HG02973 (cell line): ENCODE measurements around the gene GPR62.

Experiments used
- ATAC-seq: cut with Tn5 transposase; IDR thresholded peaks from one replicate; pipeline ENCODE4 v1.9.1; 2021; ENCODE audit warnings: moderate library complexity; ENCODE audit not compliant: unreplicated experiment

GPR62 gene

DNA sequence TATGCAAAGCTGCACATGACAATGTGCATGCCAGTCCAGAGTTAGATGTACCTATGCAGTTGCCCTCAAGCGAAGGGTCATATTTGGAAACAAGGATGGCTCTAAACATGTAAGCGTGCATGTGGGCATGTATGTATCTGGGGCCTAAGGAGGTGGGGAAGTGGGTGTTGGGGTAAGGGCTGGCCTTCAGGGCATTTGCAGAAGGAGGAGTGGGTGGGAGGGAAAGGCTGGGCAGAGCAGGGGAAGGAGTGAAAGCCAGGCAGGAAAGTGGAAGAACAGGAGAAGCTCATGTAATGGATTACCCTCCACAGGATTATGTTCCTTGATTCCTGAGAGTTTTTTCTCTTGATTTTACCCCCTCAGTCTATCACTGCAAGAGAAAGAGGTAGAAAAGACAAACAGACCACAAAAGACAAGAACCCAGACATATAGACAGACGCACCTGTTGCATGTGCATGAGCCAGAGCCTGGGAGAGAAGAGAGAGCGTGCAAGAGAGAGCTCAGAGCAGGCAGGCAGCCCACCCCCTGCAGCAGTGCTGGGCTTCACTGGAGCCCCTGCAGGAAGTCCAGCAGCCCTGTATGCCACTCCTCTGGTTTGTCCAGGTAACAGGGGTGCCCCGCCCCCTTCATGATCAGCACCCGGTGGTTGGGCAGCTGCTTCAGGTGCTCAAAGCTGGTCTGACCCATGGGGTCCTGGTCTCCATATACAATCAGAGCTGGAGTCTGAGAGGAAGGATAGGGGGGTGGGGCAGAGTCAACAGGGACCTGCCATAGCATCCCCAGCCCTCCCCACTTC lies 13.9 kb downstream of the GPR62 start:
- ATAC-seq: no peak

DNA sequence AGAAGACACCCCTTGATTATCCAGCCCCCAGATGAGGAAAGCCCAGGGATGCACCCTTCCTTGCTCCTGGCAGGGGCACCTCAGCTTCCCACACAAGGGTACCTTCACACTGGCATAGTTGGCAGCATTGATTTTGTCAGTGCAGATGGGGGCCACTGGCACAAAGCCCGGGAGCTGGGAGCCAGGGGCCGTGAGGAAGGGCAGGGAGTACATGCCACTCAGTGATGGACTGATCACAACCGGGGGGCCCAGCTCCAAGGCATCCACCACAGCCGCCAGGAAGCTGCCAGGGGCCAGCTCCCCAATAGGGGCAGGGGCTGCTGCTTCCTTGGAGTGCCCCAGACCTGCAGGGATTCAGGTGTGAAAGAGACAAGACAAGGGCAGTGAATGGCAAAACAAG lies 14.7 kb downstream of the GPR62 start:
- ATAC-seq: no peak

DNA sequence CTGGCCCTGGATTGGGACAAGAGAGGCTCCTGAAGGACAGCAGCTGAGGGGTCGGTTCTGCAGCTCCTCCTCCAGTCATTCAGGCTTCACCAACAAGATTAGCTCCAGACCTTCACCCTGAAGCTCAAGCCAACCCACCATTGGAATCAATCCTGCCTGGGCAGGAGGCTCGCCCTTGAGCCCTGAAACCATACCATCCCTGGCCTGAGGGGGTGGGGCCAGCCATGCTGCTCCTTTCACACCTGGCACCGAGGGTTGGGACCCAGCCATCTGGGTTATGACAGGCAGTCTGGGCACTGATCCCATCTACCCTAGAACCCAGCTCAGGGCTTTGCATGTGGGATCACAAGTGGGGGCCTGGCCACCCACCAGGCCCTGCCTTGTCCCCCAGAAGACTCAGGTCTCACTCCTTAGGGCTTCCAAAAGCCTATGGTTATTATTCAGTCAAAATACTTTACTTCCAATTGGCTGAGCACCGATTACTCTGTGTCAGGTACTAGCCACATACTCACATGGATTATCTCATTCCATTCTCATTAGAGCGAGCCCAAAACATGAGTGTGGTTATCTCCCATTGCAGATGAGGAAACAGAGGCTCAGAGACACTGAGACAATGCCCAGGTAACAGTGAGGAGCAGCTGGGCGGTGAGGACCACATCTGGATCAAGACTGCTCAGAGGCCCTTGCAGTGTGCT lies 15.6 kb downstream of the GPR62 start:
- ATAC-seq: no peak

- ATAC-seq: no peak
Measured at GRCh38 chr3:51971350-51971749, 16.2 kb downstream of the GPR62 start.

- ATAC-seq: peak; percentile 1
Measured at GRCh38 chr3:51974277-51974962, 19.2 kb downstream of the GPR62 start.

GRCh38 chr3:51974963-51975851 lies 20.0 kb downstream of the GPR62 start, which contains the start of gene ABHD14A:
ABHD14A (plus strand) TSS chr3:51975064; CDS start chr3:51975136, 72 bp downstream.
- ATAC-seq: peak; percentile 54

DNA sequence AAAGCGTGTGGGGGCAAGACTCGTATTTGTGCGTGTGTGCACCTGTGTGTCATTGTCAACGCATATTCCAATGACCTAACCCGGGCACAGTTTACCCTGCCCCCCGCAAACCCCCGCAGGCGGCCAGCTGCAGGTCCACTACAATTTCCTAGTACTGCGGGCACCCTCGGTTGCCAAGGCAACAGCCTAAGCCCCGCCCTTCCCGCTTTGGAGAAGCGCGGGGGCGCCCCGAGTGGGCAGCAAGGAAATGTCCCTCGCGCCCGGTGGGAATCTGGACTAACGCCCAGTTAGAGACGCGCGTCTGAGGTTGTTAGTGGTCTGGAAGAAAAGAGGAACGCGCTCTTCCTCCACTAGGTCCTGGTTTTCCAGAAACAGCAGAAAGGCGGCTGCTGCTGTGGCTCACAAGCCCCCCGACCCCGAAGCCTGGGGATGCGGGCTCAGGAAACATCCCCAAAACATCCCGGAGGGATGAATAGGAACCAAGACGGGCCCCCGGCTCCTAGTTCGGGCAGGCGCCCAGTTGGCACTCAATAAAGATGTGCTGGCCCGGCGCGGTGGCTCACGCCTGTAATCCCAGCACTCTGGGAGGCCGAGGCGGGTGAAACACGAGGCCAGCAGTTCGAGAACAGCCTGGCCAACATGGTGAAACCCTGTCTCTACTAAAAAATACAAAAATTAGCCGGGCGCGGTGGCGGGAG lies 20.8 kb downstream of the GPR62 start:
- ATAC-seq: no peak

GRCh38 chr3:51977446-51978142 lies 22.4 kb downstream of the GPR62 start:
- ATAC-seq: no peak

GRCh38 chr3:51978143-51978502 lies 22.9 kb downstream of the GPR62 start:
- no peak for ATAC-seq

DNA sequence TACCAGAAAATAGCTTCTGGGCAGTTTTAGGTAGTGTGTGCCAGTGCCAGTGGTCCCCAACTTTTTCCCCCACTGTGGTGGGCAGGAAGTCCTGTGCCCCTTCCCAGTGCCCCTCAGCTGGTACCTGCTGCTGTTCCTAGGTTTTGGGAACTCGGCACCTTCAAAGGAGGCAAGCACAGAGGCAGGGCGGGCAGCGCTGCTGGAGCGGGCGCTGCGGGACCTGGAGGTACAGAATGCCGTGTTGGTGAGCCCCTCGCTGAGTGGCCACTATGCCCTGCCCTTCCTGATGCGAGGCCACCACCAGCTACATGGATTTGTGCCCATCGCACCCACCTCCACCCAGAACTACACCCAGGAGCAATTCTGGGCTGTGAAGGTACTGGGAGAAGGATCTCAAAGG lies 25.1 kb downstream of the GPR62 start:
- no peak for ATAC-seq

GRCh38 chr3:51982352-51982837 lies 27.2 kb downstream of the GPR62 start:
- ATAC-seq: peak; percentile 28

DNA sequence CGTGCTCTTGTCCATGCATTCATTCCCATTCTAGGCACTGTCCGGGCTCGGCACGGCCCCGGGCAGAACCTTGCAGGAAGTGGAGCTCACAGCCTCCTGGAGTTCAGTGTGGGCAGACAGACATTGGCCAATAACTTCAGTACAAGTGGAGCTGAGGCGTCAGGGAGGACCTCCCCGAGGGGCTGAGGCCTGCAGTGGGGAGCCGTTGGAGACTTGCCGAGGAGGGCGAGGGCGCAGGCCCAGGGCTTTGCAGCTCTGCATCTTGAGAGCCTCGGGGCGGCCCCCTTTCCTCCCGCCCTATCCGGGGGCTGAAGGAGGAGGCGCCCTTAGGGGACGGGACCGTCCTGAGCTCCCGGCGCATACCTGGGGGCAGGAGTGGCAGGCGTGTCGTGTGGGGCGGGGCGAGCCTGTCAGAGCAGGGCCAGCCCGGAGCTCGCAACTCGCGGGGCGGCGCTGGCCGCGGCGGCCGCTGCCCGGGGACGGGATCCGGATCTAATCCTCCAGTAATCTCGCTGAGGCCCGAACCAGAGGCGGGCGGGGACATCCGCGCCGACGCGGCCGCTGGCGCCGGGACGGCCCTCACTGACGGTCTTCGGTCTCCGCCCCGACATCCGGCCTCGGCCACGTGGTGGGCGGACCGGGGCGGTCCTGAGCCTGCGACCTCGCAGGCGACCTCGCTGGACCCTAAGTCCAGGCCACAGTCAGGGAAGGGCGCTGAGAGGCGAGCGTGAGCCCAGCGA lies 27.8 kb downstream of the GPR62 start, which contains the start of gene ACY1:
Gene ACY1 (plus strand): TSS at position 698 of the 740 bp plus-strand sequence. CDS start 530 bp downstream, outside the sequence.
- peak; percentile 58 for ATAC-seq

GRCh38 chr3:51983578-51984268 lies 28.5 kb downstream of the GPR62 start:
- ATAC-seq: no peak

DNA sequence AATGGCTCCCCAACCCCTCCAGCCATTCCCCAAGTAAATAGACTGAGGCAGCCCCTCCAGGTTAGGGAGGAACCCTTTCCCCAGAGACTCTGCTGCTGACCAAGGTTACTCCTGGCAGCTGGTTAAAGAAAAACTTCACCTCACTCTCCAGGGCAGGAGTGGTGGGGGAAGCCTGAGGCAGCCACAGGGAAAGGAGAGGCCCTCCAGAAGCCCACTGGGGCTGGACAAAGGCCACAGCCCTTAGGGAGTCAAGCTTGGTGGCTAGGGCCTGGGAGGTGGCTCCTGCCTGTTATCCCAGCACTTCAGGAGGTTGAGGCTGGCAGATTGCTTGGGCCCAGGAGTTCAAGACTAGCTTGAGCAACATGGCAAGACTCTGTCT lies 29.1 kb downstream of the GPR62 start:
- ATAC-seq: no peak

DNA sequence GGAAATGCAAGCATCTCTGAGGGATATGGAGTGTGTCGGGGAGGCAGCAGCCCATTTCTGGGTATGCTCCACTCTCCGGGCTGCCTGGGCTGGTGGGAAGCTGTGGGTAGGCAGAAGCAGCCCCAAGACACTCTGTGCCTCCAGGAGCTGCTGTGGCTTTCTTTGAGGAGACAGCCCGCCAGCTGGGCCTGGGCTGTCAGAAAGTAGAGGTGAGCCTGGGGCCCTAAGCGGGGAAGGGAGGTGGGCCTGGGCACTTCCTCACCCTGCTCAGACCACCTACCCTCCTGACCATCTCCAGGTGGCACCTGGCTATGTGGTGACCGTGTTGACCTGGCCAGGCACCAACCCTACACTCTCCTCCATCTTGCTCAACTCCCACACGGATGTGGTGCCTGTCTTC lies 29.9 kb downstream of the GPR62 start:
- no peak for ATAC-seq

- ATAC-seq: no peak
Measured at GRCh38 chr3:51986010-51986947, 31.1 kb downstream of the GPR62 start.

GRCh38 chr3:51987568-51987967 lies 32.4 kb downstream of the GPR62 start:
- no peak for ATAC-seq
